Colon (tissue), 2 donors: ENCODE data around the gene TMEM270.

ENCODE experiments used
- FAIRE-seq: peaks from 2 replicates; lab custom pipeline; 2012; peaks lifted over from hg19 to GRCh38; lab: Jason Lieb, UNC
- donor health status: control.
- donor health status: control.

The TMEM270 gene

DNA sequence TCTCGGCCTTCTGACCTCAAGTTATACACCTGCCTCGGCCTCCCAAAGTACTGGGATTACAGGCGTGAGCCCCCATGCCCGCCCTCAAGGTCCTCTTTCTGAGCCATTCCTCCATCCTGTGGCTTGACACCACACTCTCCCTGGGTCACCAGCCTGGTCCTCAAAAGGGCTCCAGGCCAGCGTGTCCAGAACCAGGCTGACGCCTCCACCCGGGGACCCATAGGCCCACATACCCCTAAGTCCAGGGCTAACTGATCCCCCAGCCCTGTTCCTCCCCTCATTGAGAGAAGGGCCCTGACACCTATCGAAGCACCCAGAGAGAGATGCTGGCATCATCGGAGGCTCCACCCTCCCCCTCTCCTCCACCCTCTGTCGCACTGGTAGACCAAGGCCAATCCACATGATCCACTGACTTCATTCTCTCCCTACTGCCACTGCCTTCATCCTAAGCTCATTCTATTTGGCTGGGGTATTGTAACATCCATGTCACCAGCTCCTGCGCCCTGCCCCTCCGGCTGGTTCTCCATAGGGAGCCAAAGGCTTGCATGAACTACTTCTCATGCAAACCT is 46.7 kb downstream of the TMEM270 start:
- FAIRE-seq, result no peak

DNA sequence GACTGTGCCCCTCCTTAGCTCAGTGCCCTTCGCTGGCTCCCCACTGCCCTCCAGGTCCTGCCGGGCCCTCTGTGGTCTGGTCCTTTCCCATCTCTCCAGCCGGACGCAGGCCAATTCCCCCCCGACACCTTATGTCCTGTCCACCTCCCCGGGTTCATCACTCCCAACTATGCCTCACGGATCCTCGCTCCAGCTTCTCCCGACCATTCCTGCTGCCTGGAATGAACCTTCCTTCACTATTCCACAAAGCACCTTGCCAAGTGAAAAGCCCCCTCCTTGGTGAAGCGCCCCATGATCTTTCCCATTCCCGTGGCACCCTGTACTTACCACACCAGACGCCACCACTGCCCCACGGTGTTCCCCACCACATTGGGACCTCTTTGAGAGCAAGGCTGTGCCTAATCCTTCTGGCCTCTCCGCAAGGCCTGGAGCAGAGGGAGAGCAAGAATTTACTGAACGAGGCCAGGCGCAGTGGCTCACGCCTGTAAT is 47.2 kb downstream of the TMEM270 start:
- no peak for FAIRE-seq

DNA sequence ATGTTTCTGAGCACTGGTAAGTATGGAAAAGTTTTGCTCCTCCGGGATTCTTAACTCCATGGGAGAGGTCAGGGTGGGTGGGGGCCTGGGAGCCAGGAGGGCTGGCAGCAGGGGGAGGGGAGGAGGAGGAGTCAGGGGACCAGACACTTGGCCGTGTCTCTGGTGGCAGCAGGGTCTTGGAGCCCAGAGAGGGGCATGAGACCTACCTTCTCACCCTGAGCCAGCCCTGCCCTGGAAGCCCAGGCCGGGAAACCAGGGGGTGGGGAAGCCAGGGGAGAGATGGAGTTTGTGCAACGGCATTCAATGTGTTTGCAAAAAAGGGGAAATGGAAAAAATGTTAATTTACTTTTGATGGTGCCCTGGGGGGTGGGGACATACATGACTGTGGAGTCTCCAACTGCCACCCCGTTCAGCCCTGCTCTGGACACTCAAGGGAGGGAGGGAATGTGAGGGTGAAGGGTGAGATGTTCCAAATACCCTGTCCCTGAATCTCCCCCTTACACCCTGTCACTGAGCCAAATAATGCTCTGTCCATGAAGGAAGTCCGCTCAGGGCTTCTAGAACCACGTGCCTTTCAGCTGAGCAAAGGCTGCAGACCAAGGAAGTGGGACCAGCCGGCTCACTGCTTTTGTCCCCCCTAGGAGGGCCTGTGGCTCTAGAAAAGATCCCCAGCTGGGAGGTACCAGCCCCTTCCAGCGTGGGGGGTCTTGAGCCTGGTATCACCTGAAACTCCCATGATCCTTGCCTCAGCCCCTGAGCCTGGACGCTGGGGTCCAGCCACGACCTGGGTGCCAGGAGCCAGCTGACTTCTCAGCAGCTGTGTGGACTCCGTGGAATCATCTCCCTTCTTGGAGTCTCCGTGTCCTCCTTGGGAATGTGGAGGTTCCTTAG is 48.3 kb downstream of the TMEM270 start:
- no peak for FAIRE-seq

DNA sequence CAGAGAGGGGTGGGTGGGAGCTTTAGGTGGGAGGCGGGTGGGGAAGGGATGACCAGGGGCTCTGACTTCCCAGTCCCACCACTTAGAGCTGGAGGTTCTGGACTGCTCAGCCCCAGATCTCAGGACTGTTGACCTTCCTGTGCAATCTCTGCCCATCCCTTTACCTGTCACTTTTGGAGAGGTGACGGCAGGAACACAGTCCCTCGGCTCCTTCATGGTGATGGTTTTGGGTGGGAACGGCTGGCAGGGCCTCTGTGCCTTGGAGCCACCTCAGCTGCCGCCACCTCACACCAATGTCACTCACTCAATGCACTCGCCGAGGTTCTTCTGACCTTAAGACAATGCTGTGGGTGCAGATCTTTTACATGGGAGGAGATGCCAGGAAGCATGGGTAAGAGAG is 49.0 kb downstream of the TMEM270 start:
- no peak for FAIRE-seq

DNA sequence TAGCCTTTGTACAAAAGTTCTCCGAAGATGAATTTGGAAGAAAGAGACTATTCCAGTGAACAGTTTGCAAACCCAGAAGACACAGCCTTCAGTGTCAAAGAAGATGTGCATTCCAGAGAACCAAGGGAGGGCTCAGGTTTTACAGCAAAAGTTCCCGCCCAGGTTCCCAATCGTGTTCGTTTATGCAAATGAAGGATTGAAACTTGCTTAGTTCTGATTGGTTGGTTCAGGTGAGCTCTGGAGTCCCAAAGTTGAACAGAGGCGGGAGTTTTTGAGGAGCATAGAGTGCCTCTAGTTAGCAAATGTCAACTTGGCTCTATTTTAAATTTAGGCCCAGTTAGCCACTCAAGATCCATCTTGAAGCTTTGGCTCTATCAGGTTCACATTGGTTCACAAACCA is 51.3 kb downstream of the TMEM270 start:
- no peak for FAIRE-seq
